GM12878 (cell line): ENCODE results near the gene OCRL.

Experiments
- ATF7 ChIP-seq: fragments of 450-650 bp; IDR thresholded peaks from 2 replicates; pipeline ENCODE4 v1.6.1; 2016; ENCODE audit warnings: low read depth, mild to moderate bottlenecking
- BACH1 ChIP-seq: fragments of 450-650 bp; IDR thresholded peaks from 2 replicates; pipeline ENCODE4 v1.6.1; 2017; ENCODE audit warnings: mild to moderate bottlenecking, borderline replicate concordance
- E4F1 ChIP-seq: fragments of 450-650 bp; IDR thresholded peaks from 2 replicates; pipeline ENCODE4 v1.6.1; 2018; ENCODE audit warnings: borderline replicate concordance, mild to moderate bottlenecking; ENCODE audit not compliant: partially characterized antibody
- EZH2 ChIP-seq: IDR thresholded peaks from 2 replicates; pipeline ENCODE4 v1.6.1; 2012; ENCODE audit warnings: low read depth, mild to moderate bottlenecking, control low read depth, inconsistent platforms, low read length, borderline replicate concordance; ENCODE audit not compliant: control insufficient read depth
- GABPA ChIP-seq: IDR thresholded peaks from 2 replicates; pipeline ENCODE4 v1.6.1; 2014; ENCODE audit warnings: antibody characterized with exemption, low read depth, mild to moderate bottlenecking, inconsistent platforms
- MYC ChIP-seq: IDR thresholded peaks from 2 replicates; pipeline ENCODE4 v1.6.1; 2011; ENCODE audit warnings: mild to moderate bottlenecking, low read length, moderate library complexity, inconsistent platforms; ENCODE audit not compliant: insufficient read depth, insufficient replicate concordance, insufficient read length, severe bottlenecking
- SMAD1 ChIP-seq: fragments of 450-650 bp; IDR thresholded peaks from 2 replicates; pipeline ENCODE4 v1.6.1; 2018; ENCODE audit warnings: mild to moderate bottlenecking, low read depth; ENCODE audit not compliant: partially characterized antibody
- TF ChIP-seq, protein P1 (sequence below): fragments of 450-650 bp; formaldehyde crosslinking; IDR thresholded peaks from 2 replicates; pipeline ENCODE4 v1.5.0; 2022; ENCODE audit warnings: mild to moderate bottlenecking, missing genetic modification characterization

GRCh38 chrX:129622757-129623301, 82.8 kb downstream of the OCRL start:
- no peak for TF ChIP-seq GABPA
- TF ChIP-seq E4F1 = no peak
- TF ChIP-seq EZH2 = no peak
- no peak for TF ChIP-seq MYC
- TF ChIP-seq SMAD1 = no peak
- TF ChIP-seq, protein P1, sequence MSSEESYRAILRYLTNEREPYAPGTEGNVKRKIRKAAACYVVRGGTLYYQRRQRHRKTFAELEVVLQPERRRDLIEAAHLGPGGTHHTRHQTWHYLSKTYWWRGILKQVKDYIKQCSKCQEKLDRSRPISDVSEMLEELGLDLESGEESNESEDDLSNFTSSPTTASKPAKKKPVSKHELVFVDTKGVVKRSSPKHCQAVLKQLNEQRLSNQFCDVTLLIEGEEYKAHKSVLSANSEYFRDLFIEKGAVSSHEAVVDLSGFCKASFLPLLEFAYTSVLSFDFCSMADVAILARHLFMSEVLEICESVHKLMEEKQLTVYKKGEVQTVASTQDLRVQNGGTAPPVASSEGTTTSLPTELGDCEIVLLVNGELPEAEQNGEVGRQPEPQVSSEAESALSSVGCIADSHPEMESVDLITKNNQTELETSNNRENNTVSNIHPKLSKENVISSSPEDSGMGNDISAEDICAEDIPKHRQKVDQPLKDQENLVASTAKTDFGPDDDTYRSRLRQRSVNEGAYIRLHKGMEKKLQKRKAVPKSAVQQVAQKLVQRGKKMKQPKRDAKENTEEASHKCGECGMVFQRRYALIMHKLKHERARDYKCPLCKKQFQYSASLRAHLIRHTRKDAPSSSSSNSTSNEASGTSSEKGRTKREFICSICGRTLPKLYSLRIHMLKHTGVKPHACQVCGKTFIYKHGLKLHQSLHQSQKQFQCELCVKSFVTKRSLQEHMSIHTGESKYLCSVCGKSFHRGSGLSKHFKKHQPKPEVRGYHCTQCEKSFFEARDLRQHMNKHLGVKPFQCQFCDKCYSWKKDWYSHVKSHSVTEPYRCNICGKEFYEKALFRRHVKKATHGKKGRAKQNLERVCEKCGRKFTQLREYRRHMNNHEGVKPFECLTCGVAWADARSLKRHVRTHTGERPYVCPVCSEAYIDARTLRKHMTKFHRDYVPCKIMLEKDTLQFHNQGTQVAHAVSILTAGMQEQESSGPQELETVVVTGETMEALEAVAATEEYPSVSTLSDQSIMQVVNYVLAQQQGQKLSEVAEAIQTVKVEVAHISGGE (CRISPR knock-in tag) = no peak
- no peak for TF ChIP-seq ATF7
- no peak for TF ChIP-seq BACH1
